HepG2 (cell line): ENCODE measurements around the gene TMEM129. TPM values are rescaled to one million over a fixed set of nuclear protein-coding genes. Genes with fewer than 3 reads are reported as not detected.

Experiments used
- CBX5 ChIP-seq: sonication (generic); formaldehyde crosslinking; IDR thresholded peaks from 2 replicates; pipeline ENCODE4 v1.4.0; 2020; ENCODE audit warnings: missing genetic modification reagents, borderline replicate concordance
- CENPT ChIP-seq: sonication (generic); formaldehyde crosslinking; IDR thresholded peaks from 2 replicates; pipeline ENCODE4 v1.8.0; 2022; ENCODE audit warnings: low read depth, mild to moderate bottlenecking, moderate library complexity, missing genetic modification reagents
- DNMT3B ChIP-seq: conservative IDR thresholded peaks from 2 replicates; pipeline ENCODE4 v1.6.1; 2016; ENCODE audit warnings: missing biosample characterization, control low read depth
- GTF2F1 ChIP-seq: fragments of 150-350 bp; IDR thresholded peaks from 2 replicates; pipeline ENCODE4 v1.6.1; 2014; ENCODE audit warnings: low read length
- HDAC2 ChIP-seq: sonication (generic); formaldehyde crosslinking; IDR thresholded peaks from 2 replicates; pipeline ENCODE4 v1.4.0; 2020; ENCODE audit warnings: missing genetic modification reagents
- JUND ChIP-seq: sonication (generic); formaldehyde crosslinking; IDR thresholded peaks from 2 replicates; pipeline ENCODE4 v1.8.0; 2022; ENCODE audit warnings: mild to moderate bottlenecking, missing genetic modification reagents
- MED8 ChIP-seq: sonication (generic); formaldehyde crosslinking; IDR thresholded peaks from 2 replicates; pipeline ENCODE4 v1.8.1; 2023; ENCODE audit warnings: mild to moderate bottlenecking, missing genetic modification reagents; ENCODE audit not compliant: insufficient replicate concordance
- NFATC3 ChIP-seq: sonication (generic); formaldehyde crosslinking; IDR thresholded peaks from 2 replicates; pipeline ENCODE4 v1.5.1; 2020; ENCODE audit warnings: mild to moderate bottlenecking, missing genetic modification reagents
- NONO ChIP-seq, 2 experiments: fragments of 450-650 bp in 1 of 2; sonication (generic) in 1 of 2; formaldehyde crosslinking in 1 of 2; IDR thresholded peaks in 1 of 2; conservative IDR thresholded peaks in 1 of 2; 2 replicates each; pipeline versions ENCODE4 v1.6.1 to v1.8.0; 2017 to 2022; ENCODE audit warnings: mild to moderate bottlenecking in 1 of 2, missing genetic modification reagents in 1 of 2, moderate library complexity in 1 of 2
- PCBP2 ChIP-seq: fragments of 200-400 bp; formaldehyde crosslinking; optimal IDR thresholded peaks from 2 replicates; pipeline ENCODE3; 2018; ENCODE audit warnings: low read length, low read depth; ENCODE audit not compliant: poor library complexity, severe bottlenecking
- RNF2 ChIP-seq: fragments of 450-650 bp; conservative IDR thresholded peaks from 2 replicates; pipeline ENCODE4 v1.6.1; 2016; ENCODE audit warnings: low read depth
- SSRP1 ChIP-seq: IDR thresholded peaks from 2 replicates; pipeline ENCODE4 v1.6.1; 2016; ENCODE audit warnings: control low read depth
- YEATS4 ChIP-seq: sonication (generic); formaldehyde crosslinking; IDR thresholded peaks from 2 replicates; pipeline ENCODE4 v1.4.0; 2020; ENCODE audit warnings: missing genetic modification reagents, borderline replicate concordance
- ZFP62 ChIP-seq: sonication (generic); formaldehyde crosslinking; IDR thresholded peaks from 2 replicates; pipeline ENCODE4 v1.4.0; 2020; ENCODE audit warnings: missing genetic modification reagents
- ZNF296 ChIP-seq: sonication (generic); formaldehyde crosslinking; conservative IDR thresholded peaks from 2 replicates; pipeline ENCODE4 v1.5.0; 2020; ENCODE audit warnings: mild to moderate bottlenecking, missing genetic modification reagents
- ZNF30 ChIP-seq: sonication (generic); formaldehyde crosslinking; IDR thresholded peaks from 2 replicates; pipeline ENCODE4 v1.5.0; 2020; ENCODE audit warnings: mild to moderate bottlenecking, missing genetic modification reagents
- ZNF331 ChIP-seq: sonication (generic); formaldehyde crosslinking; IDR thresholded peaks from 2 replicates; pipeline ENCODE4 v1.4.0; 2020; ENCODE audit warnings: missing genetic modification reagents
- ZNF432 ChIP-seq: sonication (generic); formaldehyde crosslinking; IDR thresholded peaks from 2 replicates; pipeline ENCODE4 v1.5.0; 2020; ENCODE audit warnings: missing genetic modification reagents, mild to moderate bottlenecking, borderline replicate concordance
- ZNF550 ChIP-seq: sonication (generic); formaldehyde crosslinking; IDR thresholded peaks from 2 replicates; pipeline ENCODE4 v1.4.0; 2020; ENCODE audit warnings: mild to moderate bottlenecking, missing genetic modification reagents, borderline replicate concordance
- ZNF766 ChIP-seq: sonication (generic); formaldehyde crosslinking; IDR thresholded peaks from 2 replicates; pipeline ENCODE4 v1.5.0; 2020; ENCODE audit warnings: missing genetic modification reagents, borderline replicate concordance
- ZSCAN12 ChIP-seq: sonication (generic); formaldehyde crosslinking; IDR thresholded peaks from 2 replicates; pipeline ENCODE4 v1.9.0; 2021; ENCODE audit warnings: mild to moderate bottlenecking, missing genetic modification reagents
- ZSCAN22 ChIP-seq: sonication (generic); formaldehyde crosslinking; IDR thresholded peaks from 2 replicates; pipeline ENCODE4 v1.4.0; 2020; ENCODE audit warnings: mild to moderate bottlenecking, missing genetic modification reagents
- polyA plus RNA-seq, 8 experiments: library from polyadenylated mRNA; depleted of rRNA in 3 of 8; stranded (reverse) in 7 of 8; unstranded in 1 of 8; fragments of >200 nt; fragmentation: Illumina TruSeq in 4 of 8; extraction: Trizol in 4 of 8; gene quantifications; 2 replicates each; pipeline versions ENCODE4 v1.2.1 to v1.2.3, GENCODE V29; 2011 to 2016; ENCODE audit warnings: low read depth in 4 of 8, missing spikeins in 1 of 8, mixed read lengths in 1 of 8; ENCODE audit not compliant: insufficient read depth in 1 of 8
- total RNA-seq, 5 experiments: library from RNA; depleted of rRNA; stranded (reverse); fragments of >200 nt; fragmentation: Illumina TruSeq; extraction: Trizol; gene quantifications; 2 replicates each; pipeline ENCODE4 v1.2.3, GENCODE V29; 2016; ENCODE audit warnings: low read depth in 1 of 5
- TF ChIP-seq, protein P1 (sequence below): sonication (generic); formaldehyde crosslinking; IDR thresholded peaks from 2 replicates; pipeline ENCODE4 v1.5.1; 2020; ENCODE audit warnings: missing genetic modification reagents, mild to moderate bottlenecking, borderline replicate concordance
- TF ChIP-seq, protein P2 (sequence below): sonication (generic); formaldehyde crosslinking; IDR thresholded peaks from 2 replicates; pipeline ENCODE4 v1.8.0; 2022; ENCODE audit warnings: mild to moderate bottlenecking, missing genetic modification reagents, borderline replicate concordance
- TF ChIP-seq, protein P3 (sequence below): sonication (generic); formaldehyde crosslinking; IDR thresholded peaks from 2 replicates; pipeline ENCODE4 v1.4.0; 2020; ENCODE audit warnings: missing genetic modification reagents
- TF ChIP-seq, protein P4 (sequence below): sonication (generic); formaldehyde crosslinking; IDR thresholded peaks from 2 replicates; pipeline ENCODE4 v1.5.1; 2020; ENCODE audit warnings: mild to moderate bottlenecking, missing genetic modification reagents, moderate library complexity

Gene TMEM129
- total and polyA plus RNA-seq, 2 of the 13 experiments (the other 11 are each of a cell fraction or from before 2014, with no cell fraction given): 19.0 to 25.8 TPM

DNA sequence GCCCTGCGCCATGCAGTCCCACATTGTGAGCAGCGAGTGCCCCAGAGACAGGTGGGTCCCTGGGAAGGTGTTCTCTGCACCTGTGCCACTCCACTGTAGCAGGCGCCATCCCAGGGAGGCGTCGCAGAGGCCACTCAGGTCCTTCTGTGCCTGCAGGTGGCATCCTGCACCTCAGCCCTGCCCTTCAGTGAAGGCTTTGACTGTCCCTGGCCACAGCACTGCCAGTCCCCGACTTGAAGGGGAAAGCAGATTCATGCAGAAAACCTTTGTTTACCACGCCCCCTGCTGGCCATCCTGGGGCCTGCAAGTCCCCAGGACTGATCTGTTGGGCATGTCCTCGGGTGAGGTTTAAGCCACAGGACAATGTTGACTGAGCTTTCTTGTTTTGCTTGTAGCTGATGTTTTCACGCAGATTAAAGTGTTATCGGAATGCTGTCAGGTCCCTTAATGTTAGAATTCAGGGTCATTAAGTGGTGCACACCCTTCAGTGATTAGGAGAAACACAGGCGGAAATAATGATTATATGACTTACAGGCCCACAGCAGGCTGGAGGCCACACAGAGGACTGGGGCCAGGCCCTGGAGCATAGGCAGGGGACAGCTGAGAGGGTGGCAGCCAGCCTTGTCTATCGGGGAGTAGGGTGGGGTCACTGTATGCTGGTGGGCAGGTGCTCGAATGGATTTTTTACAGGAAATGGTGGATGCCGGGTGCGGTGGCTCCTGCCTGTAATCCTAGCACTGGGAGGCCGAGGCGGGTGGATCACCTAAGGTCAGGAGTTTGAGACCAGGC lies 5.2 kb upstream of the TMEM129 start (continued):
- TF ChIP-seq, protein P1, sequence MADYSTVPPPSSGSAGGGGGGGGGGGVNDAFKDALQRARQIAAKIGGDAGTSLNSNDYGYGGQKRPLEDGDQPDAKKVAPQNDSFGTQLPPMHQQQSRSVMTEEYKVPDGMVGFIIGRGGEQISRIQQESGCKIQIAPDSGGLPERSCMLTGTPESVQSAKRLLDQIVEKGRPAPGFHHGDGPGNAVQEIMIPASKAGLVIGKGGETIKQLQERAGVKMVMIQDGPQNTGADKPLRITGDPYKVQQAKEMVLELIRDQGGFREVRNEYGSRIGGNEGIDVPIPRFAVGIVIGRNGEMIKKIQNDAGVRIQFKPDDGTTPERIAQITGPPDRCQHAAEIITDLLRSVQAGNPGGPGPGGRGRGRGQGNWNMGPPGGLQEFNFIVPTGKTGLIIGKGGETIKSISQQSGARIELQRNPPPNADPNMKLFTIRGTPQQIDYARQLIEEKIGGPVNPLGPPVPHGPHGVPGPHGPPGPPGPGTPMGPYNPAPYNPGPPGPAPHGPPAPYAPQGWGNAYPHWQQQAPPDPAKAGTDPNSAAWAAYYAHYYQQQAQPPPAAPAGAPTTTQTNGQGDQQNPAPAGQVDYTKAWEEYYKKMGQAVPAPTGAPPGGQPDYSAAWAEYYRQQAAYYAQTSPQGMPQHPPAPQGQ (CRISPR knock-in tag): no peak
- TF ChIP-seq GTF2F1: no peak
- TF ChIP-seq ZNF550 (CRISPR knock-in tag): no peak
- TF ChIP-seq YEATS4: no peak
- TF ChIP-seq, protein P2, sequence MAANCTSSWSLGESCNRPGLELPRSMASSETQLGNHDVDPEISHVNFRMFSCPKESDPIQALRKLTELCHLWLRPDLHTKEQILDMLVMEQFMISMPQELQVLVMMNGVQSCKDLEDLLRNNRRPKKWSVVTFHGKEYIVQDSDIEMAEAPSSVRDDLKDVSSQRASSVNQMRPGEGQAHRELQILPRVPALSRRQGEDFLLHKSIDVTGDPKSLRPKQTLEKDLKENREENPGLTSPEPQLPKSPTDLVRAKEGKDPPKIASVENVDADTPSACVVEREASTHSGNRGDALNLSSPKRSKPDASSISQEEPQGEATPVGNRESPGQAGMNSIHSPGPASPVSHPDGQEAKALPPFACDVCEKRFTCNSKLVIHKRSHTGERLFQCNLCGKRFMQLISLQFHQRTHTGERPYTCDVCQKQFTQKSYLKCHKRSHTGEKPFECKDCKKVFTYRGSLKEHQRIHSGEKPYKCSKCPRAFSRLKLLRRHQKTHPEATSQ (CRISPR knock-in tag): no peak
- TF ChIP-seq ZNF296 (CRISPR knock-in tag): no peak
- no peak for TF ChIP-seq ZNF432 (CRISPR knock-in tag)
- no peak for TF ChIP-seq ZFP62 (CRISPR knock-in tag)
- no peak for TF ChIP-seq ZSCAN12 (CRISPR knock-in tag)
- TF ChIP-seq ZNF30: no peak
- no peak for TF ChIP-seq ZNF766 (CRISPR knock-in tag)
- TF ChIP-seq MED8: no peak
- TF ChIP-seq JUND (CRISPR knock-in tag): no peak
- no peak for TF ChIP-seq ZSCAN22
- TF ChIP-seq NFATC3 (CRISPR knock-in tag): no peak
- TF ChIP-seq RNF2: no peak
- no peak for TF ChIP-seq HDAC2
- no peak for TF ChIP-seq SSRP1
- no peak for TF ChIP-seq CENPT (CRISPR knock-in tag)
- TF ChIP-seq NONO (IDR thresholded peaks at IDR 0.05): no peak
- no peak for TF ChIP-seq NONO (CRISPR knock-in tag; conservative IDR thresholded peaks at IDR 0.05)
- TF ChIP-seq, protein P3, sequence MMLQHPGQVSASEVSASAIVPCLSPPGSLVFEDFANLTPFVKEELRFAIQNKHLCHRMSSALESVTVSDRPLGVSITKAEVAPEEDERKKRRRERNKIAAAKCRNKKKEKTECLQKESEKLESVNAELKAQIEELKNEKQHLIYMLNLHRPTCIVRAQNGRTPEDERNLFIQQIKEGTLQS (CRISPR knock-in tag): no peak
- no peak for TF ChIP-seq DNMT3B (CRISPR knock-in tag)
- TF ChIP-seq, protein P4, sequence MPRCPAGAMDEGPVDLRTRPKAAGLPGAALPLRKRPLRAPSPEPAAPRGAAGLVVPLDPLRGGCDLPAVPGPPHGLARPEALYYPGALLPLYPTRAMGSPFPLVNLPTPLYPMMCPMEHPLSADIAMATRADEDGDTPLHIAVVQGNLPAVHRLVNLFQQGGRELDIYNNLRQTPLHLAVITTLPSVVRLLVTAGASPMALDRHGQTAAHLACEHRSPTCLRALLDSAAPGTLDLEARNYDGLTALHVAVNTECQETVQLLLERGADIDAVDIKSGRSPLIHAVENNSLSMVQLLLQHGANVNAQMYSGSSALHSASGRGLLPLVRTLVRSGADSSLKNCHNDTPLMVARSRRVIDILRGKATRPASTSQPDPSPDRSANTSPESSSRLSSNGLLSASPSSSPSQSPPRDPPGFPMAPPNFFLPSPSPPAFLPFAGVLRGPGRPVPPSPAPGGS (CRISPR knock-in tag): no peak
- TF ChIP-seq CBX5: no peak
- no peak for TF ChIP-seq PCBP2
- TF ChIP-seq ZNF331 (CRISPR knock-in tag): no peak
